Thoracic aorta (tissue), 2 donors: ENCODE data around the gene TMEM38A. TPM values are rescaled to one million over a fixed set of nuclear protein-coding genes. Genes with fewer than 3 reads are reported as not detected.

Source experiments
- ATAC-seq: fragments of 150-250 bp; one replicate; pipeline ENCODE4 v1.8.0; 2017; ENCODE audit warnings: low read depth; ENCODE audit not compliant: insufficient number of reproducible peaks, low FRiP score
- DNase-seq: peaks from one replicate; pipeline ENCODE4 v3.0.0-alpha.2; 2020; ENCODE audit warnings: low spot score
- H3K27ac ChIP-seq, 2 donors: fragments of 200-600 bp; sonication (generic); 1 replicate in 1 of 2; 2 replicates in 1 of 2; pipeline ENCODE4 v1.5.1; 2016; ENCODE audit warnings: mild to moderate bottlenecking in 2 of 2, moderate library complexity in 2 of 2
- H3K27me3 ChIP-seq: fragments of 200-600 bp; sonication (generic); replicated peaks from 2 replicates; pipeline ENCODE4 v1.6.0; 2016; ENCODE audit warnings: mild to moderate bottlenecking; ENCODE audit not compliant: insufficient read depth
- H3K36me3 ChIP-seq: fragments of 200-600 bp; sonication (generic); one replicate; pipeline ENCODE4 v1.5.1; 2016
- H3K4me1 ChIP-seq, 2 donors: fragments of 200-600 bp; sonication (generic); 1 replicate in 1 of 2; 2 replicates in 1 of 2; pipeline versions ENCODE4 v1.5.1 to v1.6.0; 2016; ENCODE audit warnings: low read depth in 2 of 2, mild to moderate bottlenecking in 1 of 2; ENCODE audit not compliant: control insufficient read depth in 1 of 2
- H3K4me3 ChIP-seq: fragments of 200-600 bp; sonication (generic); 2 replicates; pipeline ENCODE4 v1.5.1; 2016; ENCODE audit warnings: mild to moderate bottlenecking
- H3K9me3 ChIP-seq: fragments of 200-600 bp; sonication (generic); 2 replicates; pipeline ENCODE4 v1.5.1; 2016
- CTCF ChIP-seq: fragments of 200-600 bp; sonication (generic); IDR thresholded peaks from one replicate; pipeline ENCODE4 v1.5.1; 2019; ENCODE audit warnings: antibody characterized with exemption
- total RNA-seq, 2 donors: library from RNA; depleted of rRNA; stranded (reverse); fragments of >200 nt; gene quantifications; one replicate each; pipeline versions ENCODE4 v1.1.0 to v1.2.3, GENCODE V29; 2016

TMEM38A gene
- 10 to 100 TPM in 1 of 2 donors, 1 to 10 TPM in 1; 7.6 to 11.9 TPM for total RNA-seq

GRCh38 chr19:16660763-16661479 lies at the start of gene TMEM38A:
TSS of gene TMEM38A (plus strand) at chr19:16661139. CDS start at chr19:16661218, 79 bp downstream.
- peak within 1 kb of the TSS; percentile 84 to 89 for H3K27ac ChIP-seq
- no peak for DNase-seq

DNA sequence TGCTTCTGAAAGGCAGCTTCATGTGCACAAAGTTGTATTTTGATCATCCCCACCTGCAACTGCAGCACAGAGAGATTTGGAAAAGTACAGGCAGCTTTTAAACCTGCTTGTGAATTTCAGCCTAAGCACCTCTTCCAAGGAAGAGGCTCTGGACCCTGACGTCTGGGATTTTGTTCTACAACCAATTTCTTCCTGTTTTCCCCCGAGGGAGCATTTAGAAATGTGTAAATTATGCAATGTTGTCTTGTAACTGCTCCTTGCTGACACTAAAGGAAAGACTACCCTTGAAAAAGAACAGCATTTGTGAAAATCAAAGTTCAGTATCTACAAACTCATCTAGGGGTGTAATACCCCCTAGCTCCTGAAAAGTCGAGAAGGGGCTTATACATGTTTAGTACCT lies 48.3 kb upstream of the TMEM38A start:
- H3K27ac ChIP-seq: no peak overlapping the region
- no peaks in the 10 kb centered on the region for H3K9me3 ChIP-seq
- peaks cover 5 to 28% of the 10 kb centered on the region in 2 donors for H3K4me1 ChIP-seq

More at GRCh38 chr19:16660763-16661479, at the start of gene TMEM38A:
- ATAC-seq: no peak
- no peak for TF ChIP-seq CTCF
- H3K27me3 ChIP-seq: no peaks in the 10 kb centered on the region
- H3K9me3 ChIP-seq: no peaks in the 10 kb centered on the region
- H3K4me3 ChIP-seq: peak within 1 kb of the TSS; percentile 75
- peaks cover 16 to 39% of the 10 kb centered on the region in 2 donors for H3K4me1 ChIP-seq
- H3K36me3 ChIP-seq: peaks cover 11% of the 10 kb centered on the region

DNA sequence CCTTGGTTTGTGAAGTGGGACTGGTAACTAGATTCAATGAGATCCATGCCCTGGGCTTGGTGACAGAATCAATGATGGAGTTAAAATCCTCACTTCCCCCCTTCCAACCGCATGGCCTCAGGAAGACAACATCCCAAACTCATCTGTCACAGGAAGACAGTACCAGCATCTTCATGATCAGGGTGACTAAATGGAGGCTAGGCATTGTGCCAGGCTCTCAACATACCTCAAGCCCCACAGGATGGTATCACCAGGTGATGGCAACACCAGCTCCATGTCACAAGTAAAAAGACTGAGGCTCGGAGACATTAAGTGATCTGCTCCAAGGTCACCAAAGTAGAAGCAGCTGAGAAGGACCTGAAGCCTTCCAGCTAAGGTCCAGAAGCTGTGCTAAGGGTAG lies 47.1 kb upstream of the TMEM38A start:
- Histone ChIP-seq H3K27ac (no peak overlapping the region), H3K9me3 (no peaks in the 10 kb centered on the region), H3K4me3 (no peak overlapping the region), H3K4me1 (peaks cover 0 to 16% of the 10 kb centered on the region in 2 donors), H3K36me3 (no peaks in the 10 kb centered on the region), H3K27me3 (no peaks in the 10 kb centered on the region)
- ATAC-seq (no peak), DNase-seq (no peak)
- TF ChIP-seq CTCF: no peak

More for the DNA sequence above, 48.3 kb upstream of the TMEM38A start:
- H3K27me3 ChIP-seq: no peaks in the 10 kb centered on the region
- TF ChIP-seq CTCF: no peak
- no peak overlapping the region for H3K4me3 ChIP-seq
- no peak for DNase-seq
- H3K36me3 ChIP-seq: no peaks in the 10 kb centered on the region
- ATAC-seq: no peak

DNA sequence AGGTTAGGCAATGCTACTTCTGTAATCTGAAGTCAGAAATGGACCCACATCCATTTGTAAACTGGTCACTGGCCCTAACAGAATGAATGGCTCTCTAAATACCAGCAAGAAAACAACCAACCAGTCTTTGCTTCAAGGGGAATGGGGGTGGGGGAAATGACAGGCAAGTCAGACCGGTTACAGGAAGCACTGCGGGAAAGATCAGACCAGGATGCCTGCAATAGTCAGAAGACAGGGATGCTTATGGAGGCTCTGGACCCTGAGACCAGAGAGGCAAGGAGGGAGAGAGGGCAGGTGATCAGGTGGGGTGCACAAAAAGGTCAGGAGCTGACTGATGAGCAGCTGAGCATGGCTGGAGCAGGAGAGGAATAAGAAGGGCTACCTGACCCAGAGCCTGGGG lies 46.0 kb upstream of the TMEM38A start:
- no peak for DNase-seq

DNA sequence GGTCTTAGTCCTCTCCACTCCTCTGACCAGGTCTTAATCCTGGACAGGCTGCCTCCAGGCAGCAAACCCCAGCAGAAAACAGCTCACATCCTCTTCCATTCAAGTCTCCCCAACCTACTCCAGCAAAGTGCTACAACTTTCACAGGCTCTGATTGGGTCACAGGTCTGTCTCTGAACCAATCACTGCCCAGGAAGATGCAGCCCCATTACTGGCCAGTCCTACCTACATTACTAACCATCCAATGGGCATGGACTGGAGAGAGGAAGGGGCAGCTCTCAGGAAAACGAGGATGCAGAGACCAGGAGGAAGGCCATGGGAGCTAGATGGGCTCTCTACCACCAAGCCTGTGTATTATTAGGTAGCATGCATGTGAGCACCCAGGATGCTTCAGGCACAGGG lies 45.1 kb upstream of the TMEM38A start:
- Histone ChIP-seq H3K27ac (no peak overlapping the region), H3K9me3 (no peaks in the 10 kb centered on the region), H3K36me3 (no peaks in the 10 kb centered on the region), H3K4me3 (no peak overlapping the region), H3K4me1 (peaks cover 3 to 27% of the 10 kb centered on the region in 2 donors), H3K27me3 (no peaks in the 10 kb centered on the region)
- no peak for DNase-seq
- TF ChIP-seq CTCF: no peak
- no peak for ATAC-seq

More for the DNA sequence above, 46.0 kb upstream of the TMEM38A start:
- H3K4me3 ChIP-seq: no peak overlapping the region
- no peaks in the 10 kb centered on the region for H3K9me3 ChIP-seq
- TF ChIP-seq CTCF: no peak
- H3K4me1 ChIP-seq: peaks cover 3 to 22% of the 10 kb centered on the region in 2 donors
- H3K27me3 ChIP-seq: no peaks in the 10 kb centered on the region
- no peaks in the 10 kb centered on the region for H3K36me3 ChIP-seq
- no peak for ATAC-seq
- H3K27ac ChIP-seq: no peak overlapping the region
